ENCODE measurements around the gene KRTAP1-5.

DNA sequence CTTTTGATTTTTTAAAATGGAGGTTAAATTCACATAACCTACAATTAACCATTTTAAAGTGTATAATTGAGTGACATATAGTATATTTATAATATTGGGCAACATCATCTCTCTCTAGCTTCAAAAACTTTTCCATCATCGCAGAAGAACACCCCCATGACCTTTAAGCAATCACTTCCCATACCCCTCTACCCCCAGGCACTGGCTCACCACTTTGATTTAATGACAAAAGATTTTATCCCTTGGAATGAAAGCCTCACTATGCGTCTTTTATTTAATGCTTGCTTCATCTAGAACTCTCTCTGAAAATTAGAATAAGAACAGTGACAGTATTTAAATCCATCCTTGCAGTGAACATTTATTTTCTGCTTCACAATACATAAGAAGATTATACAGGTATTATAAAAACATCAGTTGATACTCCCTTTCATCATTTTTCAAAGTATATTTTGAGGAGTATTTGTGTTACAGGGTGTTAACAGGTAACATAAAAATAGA lies 10.9 kb upstream of the KRTAP1-5 start:
- TF ChIP-seq CTCF (conservative IDR thresholded peaks at IDR 0.05; ENCODE audit: low read length): no peak
- TF ChIP-seq EZH2phosphoT487 (IDR thresholded peaks at IDR 0.05; ENCODE audit: borderline replicate concordance, low read depth, low read length): no peak
